ENCODE measurements around the gene AASDH. TPM values are rescaled to one million over a fixed set of nuclear protein-coding genes. Genes with fewer than 3 reads are reported as not detected.
A peak's percentile ranks its signal among the peaks of the same experiment; 100 is the strongest.

AASDH gene
- total and polyA plus RNA-seq, 7 donors, result 2.1 to 6.9 (median 5.6) TPM

- WGBS, 3 donors, result 16 to 22% (median 18%) methylated on average over 6 of the region's 6 CpGs
- intact Hi-C loops (cut with DNase I), result loop anchor here in 1 of 2 donors (2.0 to 5.0 kb wide), 2 partner anchors 22 to 49 kb away; partner anchors contain the start of genes PAICS and PPAT
- H3K4me3 ChIP-seq, result peak overlapping the region; percentile 76
- no peaks in the 10 kb centered on the region for H3K36me3 ChIP-seq (ENCODE audit: insufficient read depth in 1 of 2, low read depth in 1 of 2)
- H3K27me3 ChIP-seq (ENCODE audit: insufficient read depth in 3 of 3, low read length in 2 of 3), result no peaks in the 10 kb centered on the region
- H3K27ac ChIP-seq, result peak overlapping the region; percentile 92
- H3K9me3 ChIP-seq, result no peaks in the 10 kb centered on the region
- no peak for DNase-seq
- peaks cover 26% of the 10 kb centered on the region for H3K4me1 ChIP-seq
- TF ChIP-seq CTCF (IDR thresholded peaks at IDR 0.05), result no peak
- ATAC-seq, result no peak
Measured at GRCh38 chr4:56388306-56388705, 1.0 kb upstream of the AASDH start.

- intact Hi-C loops (cut with DNase I), result loop anchor here in 1 of 2 donors (5.0 kb wide), 1 partner anchor 51 kb away; the partner anchor contains the start of genes PAICS and PPAT
- H3K36me3 ChIP-seq (ENCODE audit: insufficient read depth in 1 of 2, low read depth in 1 of 2), result peaks cover 3 to 11% of the 10 kb centered on the region in 2 donors
- WGBS, 3 donors, result 95 to 98% (median 95%) methylated on average over 4 of the region's 4 CpGs
- peaks cover 19% of the 10 kb centered on the region for H3K4me1 ChIP-seq
- no peak for TF ChIP-seq CTCF (IDR thresholded peaks at IDR 0.05)
- H3K27me3 ChIP-seq (ENCODE audit: insufficient read depth in 3 of 3, low read length in 2 of 3), result no peaks in the 10 kb centered on the region
- H3K4me3 ChIP-seq, result peak overlapping the region; percentile 76
- DNase-seq, result no peak
- no peaks in the 10 kb centered on the region for H3K9me3 ChIP-seq
- no peak for ATAC-seq
- no peak overlapping the region for H3K27ac ChIP-seq
Measured at GRCh38 chr4:56386091-56386490, 1.2 kb downstream of the AASDH start.

- 64 to 66% (median 65%) methylated on average over 2 of the region's 2 CpGs for whole genome bisulfite sequencing, 3 donors
- H3K9me3 ChIP-seq, result no peaks in the 10 kb centered on the region
- no peak overlapping the region for H3K27ac ChIP-seq
- intact Hi-C loops (cut with DNase I), result no loop called here
- peaks cover 0 to 42% of the 10 kb centered on the region in 2 donors for H3K36me3 ChIP-seq (ENCODE audit: insufficient read depth in 1 of 2, low read depth in 1 of 2)
- ATAC-seq (no peak), DNase-seq (no peak)
- no peak for TF ChIP-seq CTCF (IDR thresholded peaks at IDR 0.05)
- H3K27me3 ChIP-seq (ENCODE audit: insufficient read depth in 3 of 3, low read length in 2 of 3), result no peaks in the 10 kb centered on the region
- H3K4me1 ChIP-seq, result no peaks in the 10 kb centered on the region
- H3K4me3 ChIP-seq, result no peak overlapping the region
Measured at GRCh38 chr4:56375458-56375857, 11.8 kb downstream of the AASDH start.

- no peak for TF ChIP-seq CTCF (IDR thresholded peaks at IDR 0.05)
- ATAC-seq, result no peak
- Histone ChIP-seq H3K9me3 (no peaks in the 10 kb centered on the region), H3K4me1 (no peaks in the 10 kb centered on the region), H3K36me3 (ENCODE audit: insufficient read depth in 1 of 2, low read depth in 1 of 2) (peaks cover 0 to 43% of the 10 kb centered on the region in 2 donors), H3K4me3 (no peak overlapping the region), H3K27ac (no peak overlapping the region), H3K27me3 (ENCODE audit: insufficient read depth in 3 of 3, low read length in 2 of 3) (no peaks in the 10 kb centered on the region)
- DNase-seq, result no peak
- intact Hi-C loops (cut with DNase I), result no loop called here
- WGBS, 3 donors, result 53 to 78% (median 57%) methylated on average over 1 of the region's 1 CpG
Measured at GRCh38 chr4:56374956-56375355, 12.3 kb downstream of the AASDH start.

- intact Hi-C loops (cut with DNase I), result no loop called here
- Histone ChIP-seq H3K4me3 (no peak overlapping the region), H3K36me3 (ENCODE audit: insufficient read depth in 1 of 2, low read depth in 1 of 2) (peaks cover 0 to 39% of the 10 kb centered on the region in 2 donors), H3K4me1 (no peaks in the 10 kb centered on the region), H3K9me3 (no peaks in the 10 kb centered on the region), H3K27ac (no peak overlapping the region), H3K27me3 (ENCODE audit: insufficient read depth in 3 of 3, low read length in 2 of 3) (no peaks in the 10 kb centered on the region)
- WGBS, 3 donors, result 0 to 78% (median 74%) methylated on average over 1 of the region's 1 CpG
- ATAC-seq (no peak), DNase-seq (no peak)
- TF ChIP-seq CTCF (IDR thresholded peaks at IDR 0.05), result no peak
Measured at GRCh38 chr4:56372774-56373173, 14.5 kb downstream of the AASDH start.

All from psoas muscle (tissue), 8 donors.